Liver (tissue), 9 donors: ENCODE data around the gene UBL4A. TPM values are rescaled to one million over a fixed set of nuclear protein-coding genes. Genes with fewer than 3 reads are reported as not detected.

Source experiments
- DNase-seq: peaks from one replicate; pipeline ENCODE4 v3.0.0-alpha.2; 2017; ENCODE audit warnings: low spot score
- H3K27ac ChIP-seq, 2 donors: one replicate each; pipeline ENCODE4 v1.7.0; 2013; ENCODE audit warnings: inconsistent platforms in 2 of 2, low read length in 2 of 2, control low read depth in 1 of 2, low read depth in 1 of 2, mild to moderate bottlenecking in 1 of 2
- H3K27me3 ChIP-seq, 4 donors: one replicate each; pipeline versions ENCODE4 v1.6.1 to v1.7.0; 2013; ENCODE audit warnings: low read length in 3 of 4, inconsistent platforms in 1 of 4, mild to moderate bottlenecking in 1 of 4, moderate library complexity in 1 of 4; ENCODE audit not compliant: control insufficient read depth in 4 of 4, insufficient read depth in 4 of 4
- H3K36me3 ChIP-seq, 4 donors: one replicate each; pipeline versions ENCODE4 v1.6.1 to v1.7.0; 2013; ENCODE audit warnings: low read length in 3 of 4, mild to moderate bottlenecking in 3 of 4, low read depth in 1 of 4, moderate library complexity in 1 of 4; ENCODE audit not compliant: control insufficient read depth in 4 of 4, insufficient read depth in 3 of 4
- H3K4me1 ChIP-seq, 4 donors: one replicate each; pipeline versions ENCODE4 v1.6.1 to v1.7.0; 2013; ENCODE audit warnings: low read length in 3 of 4, mild to moderate bottlenecking in 3 of 4, moderate library complexity in 1 of 4; ENCODE audit not compliant: control insufficient read depth in 4 of 4, insufficient read depth in 4 of 4
- H3K4me3 ChIP-seq, 3 donors: one replicate each; pipeline versions ENCODE4 v1.6.1 to v1.7.0; 2013; ENCODE audit warnings: low read length in 3 of 3, control low read depth in 1 of 3, low read depth in 1 of 3, mild to moderate bottlenecking in 1 of 3
- H3K9ac ChIP-seq, 2 donors: one replicate each; pipeline ENCODE4 v1.7.0; 2013; ENCODE audit warnings: low read length in 2 of 2, mild to moderate bottlenecking in 2 of 2, moderate library complexity in 2 of 2, control low read depth in 1 of 2, low read depth in 1 of 2
- H3K9me3 ChIP-seq, 4 donors: one replicate each; pipeline versions ENCODE4 v1.6.1 to v1.7.0; 2013; ENCODE audit warnings: low read length in 3 of 4; ENCODE audit not compliant: control insufficient read depth in 4 of 4
- ATF3 ChIP-seq: IDR thresholded peaks from 2 replicates; pipeline ENCODE4 v1.6.1; 2016; ENCODE audit warnings: antibody characterized with exemption
- CTCF ChIP-seq: fragments of 150-350 bp; IDR thresholded peaks from 2 replicates; pipeline ENCODE4 v1.5.1; 2017; ENCODE audit warnings: improper control_type of control experiment, low read depth, low read length; ENCODE audit not compliant: missing input control
- EGR1 ChIP-seq, 2 donors: IDR thresholded peaks; 2 replicates each; pipeline ENCODE4 v1.6.1; 2016 to 2018; ENCODE audit warnings: antibody characterized with exemption in 2 of 2, low read depth in 2 of 2
- FOXA1 ChIP-seq: IDR thresholded peaks from 2 replicates; pipeline ENCODE4 v1.6.1; 2016; ENCODE audit warnings: antibody characterized with exemption
- FOXA2 ChIP-seq: IDR thresholded peaks from 2 replicates; pipeline ENCODE4 v1.6.1; 2016; ENCODE audit warnings: antibody characterized with exemption
- GABPA ChIP-seq, 2 donors: IDR thresholded peaks in 1 of 2; conservative IDR thresholded peaks in 1 of 2; 2 replicates each; pipeline ENCODE4 v1.6.1; 2016; ENCODE audit warnings: antibody characterized with exemption in 2 of 2, mild to moderate bottlenecking in 1 of 2, moderate library complexity in 1 of 2
- HNF4A ChIP-seq, 2 donors: conservative IDR thresholded peaks; 2 replicates each; pipeline ENCODE4 v1.6.1; 2016; ENCODE audit warnings: antibody characterized with exemption in 2 of 2, mild to moderate bottlenecking in 2 of 2
- HNF4G ChIP-seq: IDR thresholded peaks from 2 replicates; pipeline ENCODE4 v1.6.1; 2016; ENCODE audit warnings: antibody characterized with exemption
- JUND ChIP-seq, 2 donors: IDR thresholded peaks; 2 replicates each; pipeline ENCODE4 v1.6.1; 2016; ENCODE audit warnings: antibody characterized with exemption in 2 of 2
- NR2F2 ChIP-seq: IDR thresholded peaks from 2 replicates; pipeline ENCODE4 v1.6.1; 2016; ENCODE audit warnings: antibody characterized with exemption
- RAD21 ChIP-seq, 2 donors: IDR thresholded peaks; 2 replicates each; pipeline ENCODE4 v1.6.1; 2016; ENCODE audit warnings: antibody characterized with exemption in 2 of 2, mild to moderate bottlenecking in 2 of 2
- RXRA ChIP-seq, 2 donors: IDR thresholded peaks; 2 replicates each; pipeline ENCODE4 v1.6.1; 2017 to 2018; ENCODE audit warnings: antibody characterized with exemption in 2 of 2, mild to moderate bottlenecking in 1 of 2
- SP1 ChIP-seq: IDR thresholded peaks from 2 replicates; pipeline ENCODE4 v1.6.1; 2018; ENCODE audit warnings: antibody characterized with exemption, mild to moderate bottlenecking
- TAF1 ChIP-seq: conservative IDR thresholded peaks from 2 replicates; pipeline ENCODE4 v1.6.1; 2016; ENCODE audit warnings: antibody characterized with exemption, mild to moderate bottlenecking
- YY1 ChIP-seq: IDR thresholded peaks from 2 replicates; pipeline ENCODE4 v1.6.1; 2016; ENCODE audit warnings: antibody characterized with exemption, mild to moderate bottlenecking
- WGBS: extraction: QIAGEN DNeasy Blood & Tissue Kit; methylation state at CpG from one replicate; pipeline ENCODE4 v1.1.7; 2013; 5-methylcytosine and 5-hydroxymethylcytosine counted together
- polyA plus RNA-seq, 2 donors: library from polyadenylated mRNA; stranded (reverse) in 1 of 2; unstranded in 1 of 2; fragments of 200-250 nt in 1 of 2; fragments of >200 nt in 1 of 2; fragmentation: Nextera tagmentation in 1 of 2; extraction: Ambion mirVana in 1 of 2; gene quantifications; one replicate each; pipeline versions ENCODE4 v1.2.1 to v1.2.3, GENCODE V29; 2013 to 2015
- total RNA-seq, 2 donors: library from RNA; depleted of rRNA; stranded (reverse); fragments of >200 nt; gene quantifications; one replicate each; pipeline ENCODE4 v1.2.3, GENCODE V29; 2014
- TF ChIP-seq, protein P1 (sequence below): IDR thresholded peaks from 2 replicates; pipeline ENCODE4 v1.6.1; 2016; ENCODE audit warnings: antibody characterized with exemption
- TF ChIP-seq, protein P2 (sequence below): IDR thresholded peaks from 2 replicates; pipeline ENCODE4 v1.6.1; 2016; ENCODE audit warnings: antibody characterized with exemption
- TF ChIP-seq, protein P3 (sequence below): IDR thresholded peaks from 2 replicates; pipeline ENCODE4 v1.6.1; 2016; ENCODE audit warnings: antibody characterized with exemption, mild to moderate bottlenecking
- donor health status: healthy.
- donor health status: healthy.
- donor health status: healthy.
- donor health status: healthy.
- donor health status: healthy.

The UBL4A gene
- total and polyA plus RNA-seq, 4 donors = 13.9 to 22.2 (median 20.8) TPM

GRCh38 chrX:154470914-154471568, 15.4 kb downstream of the UBL4A start:
- WGBS = 96% methylated on average over 21 of the region's 23 CpGs
- DNase-seq = no peak
- TF ChIP-seq YY1 (no peak), RXRA (IDR thresholded peaks at IDR 0.05) (no peak), EGR1 (IDR thresholded peaks at IDR 0.05; ENCODE audit: low read depth in 2 of 2) (no peak), NR2F2 (no peak), ATF3 (no peak), SP1 (no peak), GABPA (IDR thresholded peaks at IDR 0.05 in 1 of 2, conservative IDR thresholded peaks at IDR 0.05 in 1 of 2) (no peak), JUND (IDR thresholded peaks at IDR 0.05) (no peak), RAD21 (IDR thresholded peaks at IDR 0.05) (no peak), FOXA2 (no peak), HNF4A (conservative IDR thresholded peaks at IDR 0.05) (no peak), FOXA1 (no peak), HNF4G (no peak), CTCF (no peak), TAF1 (no peak)
- TF ChIP-seq, protein P1, sequence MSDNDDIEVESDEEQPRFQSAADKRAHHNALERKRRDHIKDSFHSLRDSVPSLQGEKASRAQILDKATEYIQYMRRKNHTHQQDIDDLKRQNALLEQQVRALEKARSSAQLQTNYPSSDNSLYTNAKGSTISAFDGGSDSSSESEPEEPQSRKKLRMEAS = no peak
- TF ChIP-seq, protein P2, sequence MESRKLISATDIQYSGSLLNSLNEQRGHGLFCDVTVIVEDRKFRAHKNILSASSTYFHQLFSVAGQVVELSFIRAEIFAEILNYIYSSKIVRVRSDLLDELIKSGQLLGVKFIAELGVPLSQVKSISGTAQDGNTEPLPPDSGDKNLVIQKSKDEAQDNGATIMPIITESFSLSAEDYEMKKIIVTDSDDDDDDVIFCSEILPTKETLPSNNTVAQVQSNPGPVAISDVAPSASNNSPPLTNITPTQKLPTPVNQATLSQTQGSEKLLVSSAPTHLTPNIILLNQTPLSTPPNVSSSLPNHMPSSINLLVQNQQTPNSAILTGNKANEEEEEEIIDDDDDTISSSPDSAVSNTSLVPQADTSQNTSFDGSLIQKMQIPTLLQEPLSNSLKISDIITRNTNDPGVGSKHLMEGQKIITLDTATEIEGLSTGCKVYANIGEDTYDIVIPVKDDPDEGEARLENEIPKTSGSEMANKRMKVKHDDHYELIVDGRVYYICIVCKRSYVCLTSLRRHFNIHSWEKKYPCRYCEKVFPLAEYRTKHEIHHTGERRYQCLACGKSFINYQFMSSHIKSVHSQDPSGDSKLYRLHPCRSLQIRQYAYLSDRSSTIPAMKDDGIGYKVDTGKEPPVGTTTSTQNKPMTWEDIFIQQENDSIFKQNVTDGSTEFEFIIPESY = no peak
- TF ChIP-seq, protein P3, sequence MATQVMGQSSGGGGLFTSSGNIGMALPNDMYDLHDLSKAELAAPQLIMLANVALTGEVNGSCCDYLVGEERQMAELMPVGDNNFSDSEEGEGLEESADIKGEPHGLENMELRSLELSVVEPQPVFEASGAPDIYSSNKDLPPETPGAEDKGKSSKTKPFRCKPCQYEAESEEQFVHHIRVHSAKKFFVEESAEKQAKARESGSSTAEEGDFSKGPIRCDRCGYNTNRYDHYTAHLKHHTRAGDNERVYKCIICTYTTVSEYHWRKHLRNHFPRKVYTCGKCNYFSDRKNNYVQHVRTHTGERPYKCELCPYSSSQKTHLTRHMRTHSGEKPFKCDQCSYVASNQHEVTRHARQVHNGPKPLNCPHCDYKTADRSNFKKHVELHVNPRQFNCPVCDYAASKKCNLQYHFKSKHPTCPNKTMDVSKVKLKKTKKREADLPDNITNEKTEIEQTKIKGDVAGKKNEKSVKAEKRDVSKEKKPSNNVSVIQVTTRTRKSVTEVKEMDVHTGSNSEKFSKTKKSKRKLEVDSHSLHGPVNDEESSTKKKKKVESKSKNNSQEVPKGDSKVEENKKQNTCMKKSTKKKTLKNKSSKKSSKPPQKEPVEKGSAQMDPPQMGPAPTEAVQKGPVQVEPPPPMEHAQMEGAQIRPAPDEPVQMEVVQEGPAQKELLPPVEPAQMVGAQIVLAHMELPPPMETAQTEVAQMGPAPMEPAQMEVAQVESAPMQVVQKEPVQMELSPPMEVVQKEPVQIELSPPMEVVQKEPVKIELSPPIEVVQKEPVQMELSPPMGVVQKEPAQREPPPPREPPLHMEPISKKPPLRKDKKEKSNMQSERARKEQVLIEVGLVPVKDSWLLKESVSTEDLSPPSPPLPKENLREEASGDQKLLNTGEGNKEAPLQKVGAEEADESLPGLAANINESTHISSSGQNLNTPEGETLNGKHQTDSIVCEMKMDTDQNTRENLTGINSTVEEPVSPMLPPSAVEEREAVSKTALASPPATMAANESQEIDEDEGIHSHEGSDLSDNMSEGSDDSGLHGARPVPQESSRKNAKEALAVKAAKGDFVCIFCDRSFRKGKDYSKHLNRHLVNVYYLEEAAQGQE = no peak

More at GRCh38 chrX:154470914-154471568, 15.4 kb downstream of the UBL4A start:
- Histone ChIP-seq H3K27me3 (no peaks in the 10 kb centered on the region), H3K36me3 (peaks cover 0 to 1% (median 0%) of the 10 kb centered on the region in 4 donors), H3K4me1 (no peaks in the 10 kb centered on the region), H3K9me3 (no peaks in the 10 kb centered on the region), H3K27ac (no peak overlapping the region), H3K4me3 (no peak overlapping the region), H3K9ac (no peak overlapping the region)
